NCI-H345 treated with DMSO at 0.1 percent for 48 hours (cell line): ENCODE measurements around the gene BBLN.
"Not testable (repeated sequence)": the region's sequence is repeated elsewhere in the genome, so short reads cannot be mapped to it uniquely, and the experiment has no call there.

ENCODE experiments used
- DNase-seq: peaks from one replicate; lab custom pipeline; 2025; ENCODE audit not compliant: unreplicated experiment; lab: John Stamatoyannopoulos, UW

Gene BBLN

GRCh38 chr9:128162215-128163026 is 2.4 kb downstream of the BBLN start:
- no peak for DNase-seq

GRCh38 chr9:128163027-128163515 is 3.0 kb downstream of the BBLN start:
- no peak for DNase-seq

DNA sequence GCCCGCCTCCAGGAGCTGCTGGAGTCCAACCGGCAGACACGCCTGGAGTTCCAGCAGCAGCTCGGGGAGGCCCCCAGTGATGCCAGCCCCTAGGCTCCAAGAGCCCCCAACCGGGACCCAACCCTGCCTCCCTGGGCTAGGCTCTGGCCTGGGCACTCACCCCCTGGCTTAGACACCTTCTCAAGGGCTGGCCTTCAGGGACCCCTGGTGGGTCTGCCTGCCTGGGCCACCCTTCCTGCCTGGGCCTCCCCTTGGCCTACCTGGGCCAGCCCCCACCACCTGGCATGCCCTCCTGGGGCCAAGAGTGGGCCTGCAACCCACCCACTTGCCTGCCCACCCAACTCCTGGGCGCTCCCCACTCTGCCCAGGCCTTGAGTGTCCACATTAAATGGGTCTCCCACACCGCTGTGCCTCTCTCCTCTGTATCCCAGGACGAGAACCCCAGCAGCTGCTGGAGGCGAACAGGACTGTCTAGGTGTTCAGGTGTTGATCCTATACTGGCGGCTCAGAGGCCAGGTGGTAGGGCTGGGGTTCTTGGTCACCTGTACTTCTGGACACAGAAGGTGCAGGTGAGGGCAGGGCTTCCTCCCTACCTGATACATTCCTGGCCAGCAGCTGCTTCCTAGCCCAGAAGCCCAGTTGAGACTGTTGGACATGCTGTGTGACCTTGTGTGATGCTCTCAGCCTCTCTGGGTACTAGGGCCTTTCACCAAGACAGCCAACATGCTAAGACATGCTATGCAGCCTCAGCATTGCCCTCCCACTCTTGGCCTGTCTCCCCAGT is 3.6 kb downstream of the BBLN start:
- no peak for DNase-seq

DNA sequence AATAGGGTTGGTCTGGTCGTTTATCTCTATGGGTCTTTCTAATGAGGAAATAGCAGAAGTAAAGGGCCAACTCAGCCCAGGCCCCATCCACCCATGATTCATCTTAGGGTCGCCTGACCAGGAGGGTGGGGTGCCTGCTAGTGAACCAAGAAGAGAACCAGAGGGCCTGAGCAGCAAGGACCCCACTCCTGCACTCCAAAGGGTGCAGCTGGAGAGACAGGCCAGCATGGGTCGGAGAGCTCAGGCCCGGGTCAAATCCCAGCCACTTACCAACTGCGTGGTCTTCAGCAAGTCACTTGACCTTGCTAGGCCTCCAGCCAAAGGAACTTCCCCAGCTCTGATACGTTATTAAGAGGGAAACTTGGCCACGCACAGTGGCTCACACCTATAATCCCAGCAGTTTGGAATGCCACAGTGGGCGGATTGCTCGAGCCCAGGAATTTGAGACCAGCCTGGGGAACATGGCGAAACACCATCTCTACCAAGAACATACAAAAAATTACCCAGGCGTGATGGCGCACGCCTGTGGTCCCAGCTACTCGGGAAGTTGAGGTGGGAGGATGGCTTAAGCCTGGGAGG is 4.3 kb downstream of the BBLN start:
- DNase-seq: no peak

GRCh38 chr9:128166169-128166568 is 6.1 kb downstream of the BBLN start:
- DNase-seq: no peak

DNA sequence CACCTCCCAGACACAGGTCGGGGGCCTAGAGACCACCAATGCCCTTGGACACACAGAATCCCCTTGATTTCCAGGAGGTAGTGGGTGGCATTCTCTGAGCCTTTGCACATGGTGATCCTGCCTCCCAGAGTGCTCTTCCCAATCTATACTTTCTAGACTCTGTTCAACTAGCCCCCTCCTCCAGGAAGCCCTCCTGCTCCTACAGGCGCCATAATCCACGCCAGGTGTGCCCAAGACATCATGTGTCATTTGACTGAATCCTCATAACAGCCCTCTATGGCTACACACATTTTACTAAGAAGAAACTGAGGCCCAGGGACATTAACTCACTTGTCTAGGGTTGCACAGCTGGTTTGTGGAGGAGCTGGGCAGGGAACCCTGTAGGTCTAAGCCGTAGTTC is 7.1 kb downstream of the BBLN start:
- no peak for DNase-seq

DNA sequence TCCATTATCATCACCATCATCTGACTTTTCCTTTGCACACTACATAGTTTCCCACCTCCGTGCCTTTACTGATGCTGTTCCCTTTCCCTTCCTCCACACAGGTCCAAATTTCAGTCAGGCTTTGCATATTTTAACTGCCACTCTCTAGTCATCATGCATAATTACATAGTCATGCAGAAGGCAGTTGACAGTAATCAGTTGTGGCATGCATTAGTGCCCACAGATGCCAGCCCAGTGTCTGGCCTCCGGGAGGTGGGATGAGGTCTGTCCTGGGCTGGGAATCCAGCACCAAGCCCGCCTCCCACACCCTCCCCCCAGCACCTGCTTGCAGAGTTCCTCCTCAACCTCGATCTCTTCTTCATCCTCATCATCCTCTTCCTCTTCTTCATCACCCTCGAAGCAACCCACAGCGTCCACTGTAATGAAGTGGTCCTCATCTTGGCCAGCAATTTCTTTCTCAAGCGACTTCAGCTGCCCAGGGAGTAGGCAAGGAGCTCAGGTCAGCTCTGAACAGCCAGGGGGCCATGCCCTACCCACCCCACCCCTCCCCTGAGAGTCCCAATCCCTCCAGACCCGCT is 8.8 kb downstream of the BBLN start:
- no peak for DNase-seq

- DNase-seq: no peak
Measured at GRCh38 chr9:128169492-128169891, 9.4 kb downstream of the BBLN start.

GRCh38 chr9:128169925-128170324 is 9.9 kb downstream of the BBLN start:
- DNase-seq: no peak

GRCh38 chr9:128174062-128174461 is 14.0 kb downstream of the BBLN start:
- no peak for DNase-seq

DNA sequence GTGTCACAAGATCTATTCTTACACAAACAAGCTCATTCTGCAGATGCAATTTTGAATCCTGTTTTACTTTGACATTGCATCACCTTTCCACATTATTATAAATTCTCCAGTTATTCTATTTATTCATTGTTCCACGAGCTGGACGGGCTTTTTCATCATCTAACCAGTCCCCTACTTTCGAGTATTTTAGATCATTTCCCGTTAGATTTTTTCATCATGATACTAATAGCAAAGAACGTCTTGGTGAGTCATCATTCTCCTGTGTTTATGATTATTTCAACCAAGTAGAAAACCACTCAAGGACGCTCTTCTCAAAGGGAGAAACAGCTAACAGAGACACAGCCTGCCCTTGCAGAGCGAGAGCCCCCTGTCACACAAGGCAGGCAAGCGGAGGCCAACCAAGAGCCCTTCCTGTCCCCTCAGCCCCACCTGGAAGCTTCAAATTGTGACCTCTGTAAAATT is 15.1 kb downstream of the BBLN start:
- DNase-seq: no peak

- no peak for DNase-seq
Measured at GRCh38 chr9:128175726-128176125, 15.7 kb downstream of the BBLN start.

- DNase-seq: no peak
Measured at GRCh38 chr9:128178806-128179431, 18.9 kb downstream of the BBLN start.

- DNase-seq: no peak
Measured at GRCh38 chr9:128180001-128180400, 19.9 kb downstream of the BBLN start.

- no peak for DNase-seq
Measured at GRCh38 chr9:128180447-128180846, 20.4 kb downstream of the BBLN start.

DNA sequence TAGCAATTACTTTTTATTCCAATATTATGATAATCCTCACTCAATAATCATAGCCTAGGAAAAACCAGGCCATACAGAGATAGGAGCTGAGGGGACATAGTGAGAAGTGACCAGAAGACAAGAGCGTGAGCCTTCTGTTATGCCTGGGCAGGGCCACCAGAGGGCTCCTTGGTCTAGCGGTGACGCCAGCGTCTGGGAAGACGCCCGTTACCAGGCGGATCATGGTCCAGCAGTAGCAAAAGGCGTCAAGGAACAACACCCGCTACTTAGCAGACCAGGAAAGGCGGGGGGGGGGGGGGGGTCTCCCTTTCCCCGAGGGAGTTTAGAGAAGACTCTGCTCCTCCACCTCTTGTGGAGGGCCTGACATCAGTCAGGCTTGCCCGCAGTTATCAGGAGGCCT is 21.4 kb downstream of the BBLN start:
- not testable (repeated sequence) for DNase-seq

GRCh38 chr9:128182893-128183588 is 23.0 kb downstream of the BBLN start:
- DNase-seq: no peak

DNA sequence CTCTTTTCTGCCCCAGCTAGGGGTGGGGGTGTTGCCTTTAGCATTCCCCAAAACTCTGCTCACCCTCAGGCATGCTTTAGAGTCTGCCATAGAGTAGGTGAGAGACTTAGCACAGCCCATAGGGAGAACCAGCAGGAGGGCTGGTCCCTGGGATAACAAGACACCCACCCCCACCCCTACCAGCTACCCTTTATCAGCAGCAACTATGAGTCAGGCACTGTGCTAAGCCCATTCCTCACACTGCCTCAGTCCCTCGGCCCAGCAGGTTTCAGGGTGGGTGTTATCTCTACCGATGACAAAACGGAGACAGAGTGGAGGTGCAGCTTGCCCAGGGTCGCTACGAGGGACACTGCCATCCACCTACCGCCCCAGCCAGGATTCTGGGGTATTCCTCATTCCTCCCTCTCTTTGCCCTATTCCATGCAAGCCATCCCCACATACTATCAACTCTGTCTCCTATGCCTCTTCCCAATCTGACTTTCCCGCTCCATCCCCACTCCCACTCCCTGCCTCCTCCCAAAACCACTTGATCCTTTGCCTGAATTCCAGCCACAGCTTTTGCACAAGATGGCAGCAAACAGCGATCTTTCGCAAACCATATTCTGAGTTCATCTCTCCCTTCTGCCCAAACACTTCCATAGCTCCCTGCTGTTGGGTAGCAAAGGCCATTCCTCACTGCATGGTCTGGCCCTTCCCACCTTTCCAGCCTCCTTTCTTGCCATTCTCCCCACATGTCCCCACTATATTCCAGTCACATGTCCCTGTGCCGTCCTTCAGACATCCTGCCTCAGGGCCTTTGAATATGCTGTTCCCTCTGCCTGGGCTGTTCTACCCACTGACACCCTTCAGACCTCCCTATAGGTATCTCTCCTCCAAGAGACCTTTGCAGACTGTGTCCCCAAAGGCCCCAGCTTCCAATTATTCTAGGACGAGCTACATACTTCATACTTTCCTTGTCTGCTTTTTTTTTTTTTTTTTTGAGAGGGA is 26.2 kb downstream of the BBLN start:
- DNase-seq: no peak

DNA sequence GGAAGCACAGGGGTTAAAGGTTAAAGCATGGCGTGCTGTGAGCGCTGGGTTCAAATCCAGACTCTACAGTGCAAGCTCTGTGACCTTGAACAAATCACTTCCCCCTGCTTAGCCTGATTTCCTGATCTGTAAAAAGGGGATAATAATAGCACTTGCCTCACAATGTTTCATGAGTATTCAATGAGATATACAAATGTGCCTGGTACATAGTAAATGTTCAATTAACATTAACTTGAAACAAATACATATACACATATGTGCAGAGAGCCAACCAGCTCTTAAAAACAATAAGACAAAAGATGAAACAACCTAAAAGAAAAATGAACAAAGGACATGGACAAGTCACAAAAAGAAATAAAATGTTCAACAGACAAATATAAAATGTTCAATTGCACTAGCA is 27.3 kb downstream of the BBLN start:
- DNase-seq: no peak
